ENCODE measurements around the gene MEF2A. TPM values are rescaled to one million over a fixed set of nuclear protein-coding genes. Genes with fewer than 3 reads are reported as not detected.

MEF2A gene
- total RNA-seq, result 72.2 TPM

GRCh38 chr15:99565299-99566156, at the start of gene MEF2A:
Gene MEF2A (plus strand): TSS chr15:99565984. CDS start chr15:99633120, 67,136 bp downstream.

DNA sequence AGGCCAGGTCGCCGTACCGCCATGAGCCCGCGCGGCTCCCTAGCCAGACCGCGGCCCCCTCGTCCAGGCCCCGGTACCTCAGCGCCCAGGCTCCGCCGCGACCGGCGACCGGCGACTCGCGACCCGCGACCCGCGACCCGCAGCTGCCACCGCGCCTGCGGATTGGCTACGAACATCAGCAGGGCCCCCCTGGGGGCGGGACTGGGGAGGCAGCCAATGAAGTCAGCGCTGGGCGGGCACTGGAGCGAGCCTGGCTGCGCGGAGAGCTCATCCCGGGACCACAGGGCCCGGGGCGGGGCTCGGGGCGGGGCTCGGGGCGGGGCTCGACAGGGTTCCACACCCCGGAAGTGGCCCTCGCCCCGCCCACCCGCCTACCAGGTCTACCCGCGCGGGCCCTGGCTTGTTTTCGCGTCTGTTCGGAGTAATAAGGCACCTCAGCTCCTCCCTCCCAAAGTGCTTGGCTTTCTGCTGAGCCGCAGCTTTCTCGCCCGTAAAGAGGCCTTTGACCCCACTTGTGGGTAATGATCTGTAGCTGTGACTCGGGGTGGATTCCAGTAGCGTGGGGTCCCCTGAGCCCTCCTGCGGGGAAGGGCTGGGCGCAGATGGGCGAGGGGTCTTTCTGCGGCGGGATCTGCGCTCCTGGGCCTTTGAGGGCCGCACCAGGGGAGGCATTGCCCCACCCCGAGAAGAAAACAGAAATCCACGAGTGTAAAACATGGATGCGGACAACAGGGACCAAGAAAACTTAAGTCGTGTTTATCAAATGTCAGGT, 167.7 kb downstream of the MEF2A start, which contains the start of gene LYSMD4:
Gene LYSMD4 (minus strand): TSS at position 170 of the 772 bp plus-strand sequence. CDS start 1,438 bp downstream, outside the sequence.

Small RNA genes lying within 50 kb of the gene (small RNA-seq; reads per million reads assigned to genes)
- gene RF00019 (ENCODE audit: low replicate concordance), result not detected

Other genes with a start within 250 kb of the MEF2A start
- 18.7 TPM for gene LYSMD4, start 167.5 kb downstream of the MEF2A start, total RNA-seq